Measurements from ENCODE around the gene KCNQ4.

The KCNQ4 gene

GRCh38 chr1:40841602-40842001 is 58.0 kb downstream of the KCNQ4 start:
- TF ChIP-seq CTCF (conservative IDR thresholded peaks at IDR 0.05) = no peak

DNA sequence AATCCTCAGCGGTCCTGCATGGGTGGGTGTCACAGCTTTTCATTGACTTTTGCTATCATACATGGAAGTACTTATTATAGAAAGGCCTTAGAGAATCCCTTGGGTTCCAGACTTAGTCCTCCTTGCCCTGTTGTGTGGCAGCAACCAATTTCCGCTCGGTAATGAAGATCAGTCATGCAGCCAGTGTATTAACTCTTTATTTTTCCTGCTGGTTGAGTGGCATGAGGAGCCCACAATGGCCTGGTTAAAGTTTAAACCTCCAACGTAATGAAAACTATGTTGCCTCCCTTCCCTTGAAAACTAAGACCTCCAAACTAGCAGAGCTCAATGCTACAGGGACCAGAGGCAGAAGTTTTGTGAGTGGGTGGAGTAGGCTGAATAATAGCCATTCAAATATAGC is 58.6 kb downstream of the KCNQ4 start:
- TF ChIP-seq CTCF (conservative IDR thresholded peaks at IDR 0.05) = no peak
- no peak overlapping the region for H3K27ac ChIP-seq

More at GRCh38 chr1:40841602-40842001, 58.0 kb downstream of the KCNQ4 start:
- H3K27ac ChIP-seq = no peak overlapping the region

DNA sequence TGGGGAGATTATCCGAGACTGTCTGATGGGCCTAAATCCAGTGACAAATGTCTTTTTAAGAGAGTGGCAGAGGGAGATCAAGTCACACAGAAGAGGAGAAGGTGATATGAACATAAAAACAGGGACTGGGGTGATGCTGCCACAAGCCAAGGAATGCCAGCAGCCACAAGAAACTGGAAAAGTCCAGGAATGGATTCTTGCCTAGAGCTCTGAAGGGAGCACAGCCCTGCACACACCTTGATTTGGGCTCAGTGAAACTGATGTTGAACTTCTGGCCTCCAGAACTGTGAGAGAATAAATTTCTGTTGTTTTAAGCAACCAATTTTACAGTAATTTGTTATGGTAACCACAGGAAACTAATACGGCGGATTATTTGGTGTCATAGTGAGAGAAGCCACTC is 59.1 kb downstream of the KCNQ4 start:
- TF ChIP-seq CTCF (conservative IDR thresholded peaks at IDR 0.05) = no peak
- H3K27ac ChIP-seq = no peak overlapping the region

- no peak overlapping the region for H3K27ac ChIP-seq
These were observed 60.5 kb downstream of the KCNQ4 start for GRCh38 chr1:40844079-40844478.

GRCh38 chr1:40844887-40845878 is 61.6 kb downstream of the KCNQ4 start:
- H3K27ac ChIP-seq = no peak overlapping the region
- TF ChIP-seq CTCF (conservative IDR thresholded peaks at IDR 0.05) = no peak

More at GRCh38 chr1:40844079-40844478, 60.5 kb downstream of the KCNQ4 start:
- no peak for TF ChIP-seq CTCF (conservative IDR thresholded peaks at IDR 0.05)

DNA sequence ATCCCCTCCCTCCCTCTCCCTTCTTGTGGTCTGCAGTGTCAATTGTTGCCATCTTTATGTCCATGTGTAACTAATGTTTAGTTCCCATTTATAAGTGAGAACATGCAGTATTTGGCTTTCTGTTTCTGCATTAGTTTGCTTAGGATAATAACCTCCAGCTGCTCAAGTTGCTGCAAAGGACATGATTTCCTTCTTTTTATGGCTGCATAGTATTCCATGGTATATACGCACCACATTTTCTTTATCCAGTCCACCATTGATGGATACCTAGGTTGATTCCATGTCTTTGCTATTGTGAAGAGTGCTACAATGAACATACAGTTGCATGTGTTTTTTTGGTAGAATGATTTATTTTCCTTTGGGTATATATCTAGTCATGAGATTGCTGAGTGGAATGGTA is 62.3 kb downstream of the KCNQ4 start:
- no peak overlapping the region for H3K27ac ChIP-seq
- TF ChIP-seq CTCF (conservative IDR thresholded peaks at IDR 0.05) = no peak

- no peak for TF ChIP-seq CTCF (conservative IDR thresholded peaks at IDR 0.05)
These were observed 63.6 kb downstream of the KCNQ4 start for GRCh38 chr1:40847023-40847745.

More at GRCh38 chr1:40847023-40847745, 63.6 kb downstream of the KCNQ4 start:
- no peak overlapping the region for H3K27ac ChIP-seq

Data from VCaP (cell line).